Right ventricle myocardium inferior (tissue), 1 donor: ENCODE results near the gene SYPL1. TPM values are rescaled to one million over a fixed set of nuclear protein-coding genes. Genes with fewer than 3 reads are reported as not detected.

Source experiments
- ATAC-seq: fragments of 200-7000 bp; cut with Tn5 transposase; one replicate; pipeline ENCODE4 v1.9.1; 2020; ENCODE audit warnings: mild to moderate bottlenecking, moderate library complexity
- DNase-seq: peaks from one replicate; pipeline ENCODE4 v3.0.0; 2021; ENCODE audit errors: missing footprints
- intact Hi-C: fragments of 100-400 bp; cut with DNase I; formaldehyde crosslinking; loops from one replicate; pipeline ENCODE4 v1.11.0; 2022
- total RNA-seq: library from RNA; stranded (reverse); fragmentation: NEBNext Ultra II Directional; extraction: Animal tissue kit (Norgen Biotek cat#: 25700); gene quantifications from one replicate; pipeline ENCODE4 v1.2.1, GENCODE V29; 2021
- donor health status: DM: no; HTN: yes; CAD: no; lungs with severe emphysema.

SYPL1 gene
- total RNA-seq, 1 donor from 2014 or later = 89.9 TPM

DNA sequence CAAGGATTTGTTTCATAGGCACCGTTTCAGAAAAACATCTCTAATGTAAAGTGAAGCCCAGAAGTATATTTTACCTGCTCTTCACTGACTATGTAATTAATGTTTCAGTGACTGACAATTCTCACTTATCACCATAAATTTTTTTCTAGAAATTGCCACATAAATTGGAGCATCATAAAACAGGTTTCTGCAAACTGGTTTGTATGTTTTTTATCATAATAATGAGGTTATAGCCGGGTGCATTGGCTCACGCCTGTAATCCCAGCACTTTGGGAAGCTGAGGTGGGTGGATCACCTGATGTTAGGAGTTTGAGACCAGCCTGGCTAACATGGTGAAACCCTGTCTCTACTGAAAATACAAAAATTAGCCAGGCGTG lies 39.4 kb downstream of the SYPL1 start:
- ATAC-seq (no peak), DNase-seq (no peak)
- intact Hi-C loops = loop anchor here (5.0 kb wide), 1 partner anchor 1095 kb away; the partner anchor contains the start of gene HBP1

DNA sequence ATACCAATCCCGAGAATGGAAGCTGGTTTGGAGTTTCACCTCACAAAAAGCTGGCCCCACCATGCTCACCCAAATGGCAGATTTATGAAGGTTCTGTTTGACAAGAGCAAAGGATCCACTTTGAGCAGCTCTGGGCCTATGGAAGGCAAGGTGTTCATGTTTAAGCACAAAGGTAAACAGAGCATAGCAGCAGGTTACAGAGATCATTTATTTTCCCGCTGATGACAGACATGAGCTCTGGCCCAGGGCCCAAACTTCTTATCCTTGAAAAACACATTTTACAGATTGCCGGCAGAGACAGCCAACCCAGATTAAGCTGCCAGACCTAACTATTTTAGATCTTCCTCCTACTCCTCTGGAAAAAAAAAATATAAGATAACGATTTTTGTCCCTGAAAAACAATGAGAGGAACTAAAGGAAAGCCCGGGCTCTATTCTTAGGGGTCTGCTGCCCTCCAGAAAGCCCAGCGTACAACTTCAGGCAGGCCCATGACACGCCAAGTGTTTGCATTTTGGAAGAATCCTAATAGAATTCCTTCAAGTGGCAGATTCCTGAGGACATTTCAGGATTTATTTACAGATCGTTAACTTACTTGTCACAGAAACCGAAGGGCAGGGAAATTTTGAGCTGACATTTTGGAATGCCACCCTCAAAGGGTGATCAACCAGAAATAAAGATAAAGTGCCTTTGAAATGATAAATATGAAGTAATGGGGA lies 40.0 kb downstream of the SYPL1 start:
- no peak for DNase-seq
- ATAC-seq = no peak
- intact Hi-C loops = loop anchor here (5.0 kb wide), 1 partner anchor 1095 kb away; the partner anchor contains the start of gene HBP1

DNA sequence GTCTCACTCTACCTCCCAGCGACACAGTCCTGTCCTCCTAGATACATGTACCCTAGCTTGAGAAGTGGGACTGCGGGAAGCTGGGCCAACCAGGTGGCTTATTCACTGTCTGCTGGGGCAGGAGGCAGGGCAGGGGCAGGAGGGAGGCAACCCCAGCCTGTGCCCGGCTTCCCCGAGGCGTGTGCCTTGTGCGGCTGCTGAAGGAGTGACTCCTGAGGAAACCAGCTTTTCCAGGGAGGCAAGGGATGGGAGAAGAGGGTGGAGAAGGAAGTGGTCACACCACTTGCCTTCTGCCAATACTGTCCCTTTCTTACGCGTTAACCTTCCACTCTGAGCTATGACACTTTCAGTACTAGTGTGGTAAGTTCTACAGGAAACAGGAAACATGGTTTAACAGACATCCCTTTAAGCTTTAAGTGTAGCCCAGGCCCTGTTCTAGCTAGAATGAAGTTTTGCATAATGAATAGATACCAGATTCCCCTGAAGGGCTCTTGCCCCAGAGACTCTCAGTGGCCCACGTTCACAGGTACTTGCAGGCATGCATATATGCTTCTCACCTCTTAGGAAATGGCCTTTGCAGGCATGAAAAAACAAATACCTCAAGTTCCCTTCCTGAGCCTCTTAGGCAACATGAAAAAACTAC lies 40.6 kb downstream of the SYPL1 start:
- intact Hi-C loops = loop anchor here (5.0 kb wide), 1 partner anchor 1096 kb away; the partner anchor contains the start of gene HBP1
- no peak for DNase-seq
- peak; percentile 24 for ATAC-seq

DNA sequence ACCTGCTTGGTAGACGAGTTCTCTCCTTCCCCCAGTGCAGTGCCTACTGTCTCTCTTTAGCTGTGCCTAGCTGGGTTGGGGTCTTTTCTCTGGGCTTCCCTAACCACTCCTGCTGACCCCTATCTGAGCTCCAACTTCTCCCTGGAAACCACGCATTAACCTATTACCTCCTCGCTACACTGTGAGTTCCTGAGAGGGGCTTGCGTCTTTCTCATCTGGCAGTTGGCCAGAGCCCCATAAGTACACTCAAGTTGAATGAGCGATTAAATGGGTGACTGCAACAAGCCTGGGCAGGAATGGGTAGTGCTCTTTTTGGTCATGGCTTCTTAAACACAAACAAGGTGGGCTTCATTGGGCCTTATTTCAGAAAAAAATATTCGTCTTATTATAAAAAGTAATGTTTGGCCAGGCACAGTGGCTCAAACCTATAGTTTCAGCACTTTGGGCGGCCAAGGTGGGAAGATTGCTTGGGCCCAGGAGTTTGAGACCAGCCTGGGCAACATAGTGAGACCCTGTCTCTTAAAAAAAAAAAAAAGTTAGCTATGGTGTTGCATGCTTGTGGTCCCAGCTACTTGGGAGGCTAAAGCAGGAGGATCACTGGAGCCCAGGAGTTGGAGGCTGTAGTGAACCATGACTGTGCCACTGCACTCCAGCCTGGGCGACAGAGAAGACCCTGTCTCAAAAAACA lies 41.4 kb downstream of the SYPL1 start:
- intact Hi-C loops = loop anchor here (5.0 kb wide), 1 partner anchor 1097 kb away; the partner anchor contains the start of gene HBP1
- no peak for ATAC-seq
- DNase-seq = no peak

DNA sequence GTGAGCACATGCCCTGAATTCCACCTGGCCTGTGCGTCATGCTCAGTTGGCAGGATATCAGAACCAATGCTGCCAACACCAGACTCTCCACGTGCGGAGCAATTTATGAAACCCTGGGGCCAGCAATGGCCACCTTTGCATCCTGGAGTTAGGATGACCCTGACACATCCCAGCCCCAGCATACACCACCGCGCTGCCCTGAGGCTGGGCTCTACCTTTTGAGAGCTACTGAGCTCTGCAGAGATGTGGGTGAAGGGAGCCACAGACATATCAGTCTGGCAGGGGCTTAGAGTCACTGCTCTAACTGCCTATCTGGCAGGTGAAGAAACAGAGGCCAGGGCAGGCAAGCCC lies 41.9 kb downstream of the SYPL1 start:
- ATAC-seq = peak; percentile 20
- DNase-seq = no peak
- intact Hi-C loops = loop anchor here (5.0 kb wide), 1 partner anchor 1097 kb away; the partner anchor contains the start of gene HBP1

- intact Hi-C loops = loop anchor here (5.0 to 10.0 kb wide), 3 partner anchors 148 to 1098 kb away; partner anchors contain the start of genes HBP1 and NAMPT
- peak; percentile 11 for ATAC-seq
- DNase-seq = no peak
These were observed 42.5 kb downstream of the SYPL1 start for GRCh38 chr7:106069471-106070200.

- ATAC-seq (no peak), DNase-seq (no peak)
- intact Hi-C loops = loop anchor here (5.0 to 10.0 kb wide), 2 partner anchors 148 to 216 kb away; partner anchors contain the start of gene NAMPT
These were observed 43.1 kb downstream of the SYPL1 start for GRCh38 chr7:106068986-106069385.

DNA sequence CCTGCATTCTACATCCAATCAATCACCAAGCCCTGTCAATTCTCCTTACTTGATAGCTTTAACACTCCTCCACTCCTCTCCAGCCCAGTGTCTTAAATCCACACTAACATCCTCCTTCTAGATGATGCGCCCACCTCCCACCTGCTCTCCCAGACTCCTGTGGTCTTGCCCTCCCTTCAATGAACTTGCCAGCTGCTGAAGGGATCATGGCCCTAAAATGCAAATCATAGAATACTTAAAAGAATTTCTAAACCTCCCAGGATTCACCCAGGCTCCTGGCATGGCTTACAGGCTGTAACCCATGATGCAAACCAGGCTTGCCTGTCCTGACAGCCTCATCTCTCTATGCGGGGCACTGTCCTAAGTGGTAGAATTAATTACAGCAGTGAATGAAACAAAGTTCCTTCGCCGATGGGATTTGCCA lies 43.6 kb downstream of the SYPL1 start:
- intact Hi-C loops = loop anchor here (5.0 to 10.0 kb wide), 2 partner anchors 149 to 216 kb away; partner anchors contain the start of gene NAMPT
- ATAC-seq (no peak), DNase-seq (no peak)

DNA sequence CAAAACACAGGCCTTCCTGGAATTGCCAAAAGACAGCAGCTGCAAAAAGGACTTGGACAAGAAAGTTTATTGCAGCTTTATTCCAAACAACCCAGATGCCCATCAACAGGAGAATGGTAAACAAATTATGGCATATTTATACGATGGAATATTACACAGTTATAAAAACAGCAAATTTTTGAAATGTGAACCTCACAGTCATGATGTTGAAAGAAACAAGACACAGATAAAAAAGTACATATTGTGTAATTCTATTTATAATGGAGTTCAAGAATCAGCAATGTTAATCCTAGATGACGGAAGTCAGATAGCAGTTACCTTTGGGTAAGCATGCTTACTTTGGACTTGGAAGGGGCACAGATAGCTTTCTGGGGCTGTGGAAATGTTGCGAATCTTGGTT lies 44.4 kb downstream of the SYPL1 start:
- ATAC-seq = no peak
- no peak for DNase-seq
- intact Hi-C loops = loop anchor here (5.0 to 10.0 kb wide), 2 partner anchors 150 to 217 kb away; partner anchors contain the start of gene NAMPT

GRCh38 chr7:106065575-106066500 lies 46.3 kb downstream of the SYPL1 start:
- ATAC-seq = peak; percentile 9
- DNase-seq = no peak
- intact Hi-C loops = loop anchor here (2.0 to 10.0 kb wide), 3 partner anchors 47 to 219 kb away; partner anchors contain the start of genes NAMPT and SYPL1

DNA sequence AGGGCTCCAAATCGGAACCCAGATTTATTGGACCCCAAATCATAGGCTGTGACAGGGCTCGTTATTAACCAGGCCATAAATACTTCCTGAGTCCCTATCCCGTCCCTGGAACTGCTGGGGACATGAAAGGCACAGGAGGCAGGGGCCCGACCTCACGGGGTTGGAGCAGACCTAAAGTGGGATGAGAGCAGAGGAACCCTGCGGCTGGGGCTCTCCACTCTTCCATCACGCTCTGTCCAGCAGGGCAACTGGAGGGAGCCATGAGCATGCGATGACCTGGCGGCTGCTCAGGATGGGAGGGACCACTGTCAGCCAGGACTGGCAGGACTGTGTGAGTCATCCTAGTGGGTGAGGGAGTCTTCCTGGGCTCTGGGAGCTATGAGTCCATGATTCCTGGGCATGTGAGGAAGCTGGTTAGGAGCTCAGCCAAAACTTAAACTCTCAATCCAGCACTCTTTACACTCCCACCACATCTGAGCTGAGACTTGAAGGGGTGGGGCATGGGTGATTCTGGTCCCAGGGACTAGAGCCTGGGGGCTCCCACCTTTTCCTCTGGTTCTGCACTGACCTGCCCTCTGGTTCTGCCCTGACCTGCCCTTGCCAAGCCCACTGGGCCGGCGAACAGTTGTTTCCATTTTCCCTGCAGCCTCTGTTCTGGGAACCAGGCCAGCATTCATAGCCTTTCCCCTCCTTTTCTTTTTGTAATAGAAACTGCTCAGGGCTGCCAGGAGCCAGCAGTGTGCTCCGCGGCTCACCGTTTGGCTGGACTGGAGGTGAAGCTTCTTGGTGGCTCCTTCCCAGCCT lies 47.1 kb downstream of the SYPL1 start:
- ATAC-seq (peak; percentile 91), DNase-seq (peak; percentile 86)
- intact Hi-C loops = loop anchor here (2.0 to 10.0 kb wide), 3 partner anchors 48 to 220 kb away; partner anchors contain the start of genes NAMPT and SYPL1

- DNase-seq = no peak
- intact Hi-C loops = loop anchor here (2.0 to 10.0 kb wide), 2 partner anchors 48 to 220 kb away; partner anchors contain the start of genes NAMPT and SYPL1
These were observed 47.8 kb downstream of the SYPL1 start for GRCh38 chr7:106064316-106064715.

DNA sequence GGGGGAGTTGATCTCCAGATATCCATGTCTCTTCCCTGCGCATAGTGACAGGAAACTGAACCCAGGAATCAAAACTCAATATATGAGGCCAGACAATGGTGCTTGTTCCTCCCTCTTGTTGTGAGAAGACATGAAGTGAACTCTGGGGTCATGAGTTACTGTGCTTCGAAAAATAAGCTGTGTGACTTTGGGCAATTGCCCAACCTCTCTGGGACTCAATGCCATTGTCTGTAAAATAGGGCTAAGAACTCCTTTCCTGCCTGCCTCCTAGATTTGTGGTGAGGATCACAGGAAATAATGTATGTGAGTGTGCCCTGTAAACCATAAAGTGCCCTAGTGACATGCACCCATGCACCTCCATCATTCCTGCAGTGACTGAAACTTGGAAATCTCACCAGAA lies 48.4 kb downstream of the SYPL1 start:
- DNase-seq (no peak), ATAC-seq (no peak)
- intact Hi-C loops = loop anchor here (2.0 to 10.0 kb wide), 2 partner anchors 49 to 221 kb away; partner anchors contain the start of genes NAMPT and SYPL1

More at GRCh38 chr7:106064316-106064715, 47.8 kb downstream of the SYPL1 start:
- ATAC-seq = no peak

GRCh38 chr7:106063024-106063423 lies 49.1 kb downstream of the SYPL1 start:
- no peak for ATAC-seq
- intact Hi-C loops = loop anchor here (10.0 kb wide), 1 partner anchor 222 kb away; the partner anchor contains the start of gene NAMPT
- DNase-seq = no peak

DNA sequence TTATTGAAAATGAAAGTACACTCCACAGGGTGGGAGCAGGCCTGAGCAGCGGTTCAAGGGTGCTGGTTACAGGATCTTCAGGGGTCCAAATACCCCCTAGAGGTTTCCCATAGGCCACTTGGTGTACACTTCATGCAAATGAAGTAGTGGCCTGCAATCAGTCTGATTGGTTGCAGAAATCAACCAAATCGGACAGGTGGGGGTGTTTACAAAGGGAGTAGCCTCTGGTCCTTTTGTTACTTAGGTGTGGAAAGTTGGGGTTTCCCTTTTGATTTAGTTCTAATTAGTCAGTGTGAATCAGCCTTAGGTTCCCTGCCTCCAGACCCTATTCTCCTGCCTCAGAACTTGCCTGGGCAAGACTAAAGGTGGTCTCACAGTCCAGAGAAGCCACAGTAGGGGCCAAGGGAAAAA lies 49.6 kb downstream of the SYPL1 start:
- DNase-seq (no peak), ATAC-seq (no peak)
- intact Hi-C loops = loop anchor here (10.0 kb wide), 1 partner anchor 222 kb away; the partner anchor contains the start of gene NAMPT

DNA sequence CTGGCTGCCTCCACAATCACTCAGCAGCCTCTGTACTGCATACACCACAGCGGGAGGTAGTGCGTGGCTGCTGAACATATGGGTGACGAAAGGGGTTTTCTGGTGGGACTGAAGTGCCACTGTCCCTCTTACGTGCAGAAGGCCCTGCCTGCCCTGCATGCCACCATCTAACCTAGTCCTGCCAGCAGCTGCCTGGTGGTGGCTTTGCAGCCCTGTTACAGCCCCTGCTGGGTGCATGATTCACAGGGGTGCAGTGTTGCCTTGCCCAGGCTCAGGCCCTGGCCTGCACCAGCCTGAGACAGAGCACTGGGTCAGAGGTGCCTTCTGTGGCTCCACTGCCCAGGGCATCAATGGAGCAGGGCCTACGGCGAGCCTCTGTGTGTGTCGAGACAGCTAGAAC lies 50.1 kb downstream of the SYPL1 start:
- ATAC-seq (no peak), DNase-seq (no peak)
- intact Hi-C loops = loop anchor here (10.0 kb wide), 1 partner anchor 223 kb away; the partner anchor contains the start of gene NAMPT
